ENCODE results near the gene EMILIN1. TPM values are rescaled to one million over a fixed set of nuclear protein-coding genes. Genes with fewer than 3 reads are reported as not detected.

The EMILIN1 gene
- total and polyA plus RNA-seq, 2 of the 8 experiments (the other 6 are each of a cell fraction or from before 2014, with no cell fraction given) = 1.9 to 3.0 TPM

DNA sequence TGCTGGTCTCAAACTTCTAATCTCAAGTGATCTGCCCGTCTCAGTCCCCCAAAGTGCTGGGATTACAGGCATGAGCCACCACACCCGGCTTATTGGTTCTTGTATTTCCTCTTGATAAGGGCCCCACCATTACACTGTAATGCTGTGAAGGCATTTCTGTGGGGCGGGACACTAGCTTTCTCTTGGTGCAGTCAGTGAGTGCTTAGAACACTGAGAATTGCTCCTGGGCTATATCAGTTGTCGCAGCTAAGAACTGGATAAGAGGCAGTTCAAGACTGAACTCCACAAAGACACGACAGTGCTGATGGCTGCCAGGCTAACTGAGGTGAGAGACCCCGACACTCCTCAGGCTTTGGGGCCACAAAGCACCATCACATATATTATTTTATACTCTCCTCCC lies 10.2 kb downstream of the EMILIN1 start:
- peaks cover 10% of the 10 kb centered on the region; the same call in 1 of the 2 replicates for H3K23me2 ChIP-seq (ENCODE audit: low read depth, low read length)
- CTCF ChIA-PET (ENCODE audit: partially characterized antibody) = interaction anchor here (1.1 to 16.5 kb wide), 8 partner anchors 8 to 103 kb away, joined by 3 to 160 read pairs (median 6); partner anchors contain the start of genes ABHD1, AGBL5 and PREB
- no peak for TF ChIP-seq MAFK (IDR thresholded peaks at IDR 0.05; ENCODE audit: low read depth, low read length)
- no peak for TF ChIP-seq JUN (IDR thresholded peaks at IDR 0.05; ENCODE audit: low read depth, low read length)
- TF ChIP-seq E2F6 (IDR thresholded peaks at IDR 0.05) = no peak
- TF ChIP-seq, protein P1, sequence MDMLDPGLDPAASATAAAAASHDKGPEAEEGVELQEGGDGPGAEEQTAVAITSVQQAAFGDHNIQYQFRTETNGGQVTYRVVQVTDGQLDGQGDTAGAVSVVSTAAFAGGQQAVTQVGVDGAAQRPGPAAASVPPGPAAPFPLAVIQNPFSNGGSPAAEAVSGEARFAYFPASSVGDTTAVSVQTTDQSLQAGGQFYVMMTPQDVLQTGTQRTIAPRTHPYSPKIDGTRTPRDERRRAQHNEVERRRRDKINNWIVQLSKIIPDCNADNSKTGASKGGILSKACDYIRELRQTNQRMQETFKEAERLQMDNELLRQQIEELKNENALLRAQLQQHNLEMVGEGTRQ (IDR thresholded peaks at IDR 0.05; ENCODE audit: low read length) = no peak
- no peak for TF ChIP-seq SAP30 (IDR thresholded peaks at IDR 0.05; ENCODE audit: insufficient read depth, insufficient replicate concordance, low read length)
- TF ChIP-seq ASH2L (IDR thresholded peaks at IDR 0.05; ENCODE audit: low read length) = no peak
- no peak for TF ChIP-seq CEBPB (IDR thresholded peaks at IDR 0.05; ENCODE audit: low read depth, low read length)
- TF ChIP-seq POLR2A (IDR thresholded peaks at IDR 0.05; ENCODE audit: control extremely low read depth in 1 of 2, low read depth in 2 of 2, low read length in 2 of 2) = no peak
- no peak for TF ChIP-seq RXRA (IDR thresholded peaks at IDR 0.05; ENCODE audit: insufficient read depth, low read depth, low read length)
- no peak for TF ChIP-seq RAD21 (IDR thresholded peaks at IDR 0.05 in 1 of 2, conservative IDR thresholded peaks at IDR 0.05 in 1 of 2; ENCODE audit: low read depth in 2 of 2, low read length in 2 of 2)
- no peak for TF ChIP-seq SP1 (IDR thresholded peaks at IDR 0.05; ENCODE audit: low read depth, low read length)
- TF ChIP-seq GABPA (IDR thresholded peaks at IDR 0.05; ENCODE audit: borderline replicate concordance, insufficient read depth, low read length) = no peak

More for the DNA sequence above, 10.2 kb downstream of the EMILIN1 start:
- Histone ChIP-seq H2BK20ac (ENCODE audit: low read length) (no peak overlapping the region), H2BK12ac (ENCODE audit: low read depth, low read length) (no peak overlapping the region), H4K20me1 (replicated peaks in 1 of 2; ENCODE audit: control insufficient read depth in 1 of 2, insufficient read depth in 2 of 2, low read length in 2 of 2) (peaks cover 1 to 6% of the 10 kb centered on the region in 2 experiments), H4K8ac (ENCODE audit: extremely low read depth, insufficient read depth, low read length) (no peak overlapping the region), H3K18ac (ENCODE audit: extremely low read depth, low read length) (no peak overlapping the region), H3K36me3 (ENCODE audit: control insufficient read depth in 2 of 4, insufficient read depth in 4 of 4, low read length in 3 of 4) (no peaks in the 10 kb centered on the region), H3K79me1 (ENCODE audit: low read depth, low read length) (no peaks in the 10 kb centered on the region), H3K4me3 (ENCODE audit: extremely low read depth in 1 of 4, insufficient read depth in 2 of 4, low read depth in 3 of 4, low read length in 4 of 4) (no peak overlapping the region), H2BK15ac (ENCODE audit: low read length) (no peak overlapping the region), H3K9me3 (ENCODE audit: insufficient read depth in 2 of 2, low read depth in 1 of 2, low read length in 1 of 2) (no peaks in the 10 kb centered on the region), H3K4me2 (ENCODE audit: insufficient read depth in 1 of 2, low read depth in 2 of 2, low read length in 2 of 2) (no peak overlapping the region), H2AFZ (ENCODE audit: low read length) (no peak overlapping the region), H3K27ac (ENCODE audit: low read depth, low read length) (no peak overlapping the region), H3K9ac (replicated peaks in 1 of 4; ENCODE audit: extremely low read depth in 1 of 4, low read depth in 3 of 4, low read length in 3 of 4) (no peak overlapping the region), H4K91ac (replicated peaks; ENCODE audit: insufficient read length, low read length) (no peak overlapping the region), H3K27me3 (replicated peaks in 1 of 4; ENCODE audit: control insufficient read depth in 3 of 4, extremely low read depth in 1 of 4, insufficient read depth in 3 of 4, low read length in 3 of 4) (peaks cover 0 to 9% (median 4%) of the 10 kb centered on the region in 4 experiments; a peak in 2 of 7 replicates), H3K4me1 (replicated peaks in 1 of 4; ENCODE audit: control insufficient read depth in 3 of 4, insufficient read depth in 4 of 4, low read length in 3 of 4) (peaks cover 4 to 19% (median 4%) of the 10 kb centered on the region in 4 experiments; a peak in 5 of 7 replicates), H4K5ac (ENCODE audit: insufficient read length, low read depth, low read length) (no peak overlapping the region), H3K79me2 (ENCODE audit: control insufficient read depth in 1 of 2, insufficient read depth in 2 of 2, low read length in 2 of 2) (no peaks in the 10 kb centered on the region), H2BK120ac (replicated peaks; ENCODE audit: low read depth, low read length) (no peak overlapping the region), H3K14ac (ENCODE audit: insufficient read length) (no peak overlapping the region), H3K4ac (replicated peaks; ENCODE audit: insufficient read length, low read depth, low read length) (no peak overlapping the region), H3K23ac (ENCODE audit: insufficient read length) (no peak overlapping the region), H2AK5ac (ENCODE audit: low read depth, low read length) (no peak overlapping the region), H3K56ac (replicated peaks; ENCODE audit: insufficient read length, low read depth, low read length) (no peak overlapping the region), H2BK5ac (ENCODE audit: low read depth, low read length) (no peak overlapping the region)
- DNase-seq (ENCODE audit: low read depth in 1 of 2, low spot score in 2 of 2) = no peak
- POLR2A ChIA-PET (ENCODE audit: partially characterized antibody) = interaction anchor here (1.1 kb wide), 1 partner anchor 16 kb away, joined by 3 read pairs; no protein-coding TSS in a partner anchor
- 90% methylated on average over 6 of the region's 6 CpGs; no CpG with 5 or more reads in 1 of the 2 experiments for WGBS, 2 experiments (ENCODE audit: extremely low coverage in 1 of 2, insufficient coverage in 1 of 2, insufficient read length in 1 of 2, insufficient replicate concordance in 2 of 2, low coverage in 1 of 2, low lambda C conversion rate in 2 of 2, missing lambda C conversion rate in 1 of 2)
- no peak for FAIRE-seq

Data from H1 (cell line).